Tibial artery (tissue), 4 donors: ENCODE data around the gene CD27.
A peak's percentile ranks its signal among the peaks of the same experiment; 100 is the strongest.
"Not testable (repeated sequence)": the region's sequence is repeated elsewhere in the genome, so short reads cannot be mapped to it uniquely, and the experiment has no call there.

Experiments used
- DNase-seq, 2 donors: peaks; one replicate each; pipeline ENCODE4 v3.0.0-alpha.2; 2019
- H3K27ac ChIP-seq, 2 donors: fragments of 200-600 bp; sonication (generic) in 1 of 2; 1 replicate in 1 of 2; 2 replicates in 1 of 2; pipeline ENCODE4 v1.5.1; 2018 to 2019; ENCODE audit warnings: mild to moderate bottlenecking in 1 of 2
- H3K27me3 ChIP-seq, 2 donors: fragments of 200-600 bp; sonication (generic) in 1 of 2; one replicate each; pipeline versions ENCODE4 v1.5.1 to v1.6.0; 2016 to 2019
- H3K36me3 ChIP-seq, 3 donors: fragments of 200-600 bp; sonication (generic) in 2 of 3; one replicate each; pipeline ENCODE4 v1.5.1; 2016 to 2019; ENCODE audit warnings: mild to moderate bottlenecking in 2 of 3
- H3K4me1 ChIP-seq, 4 donors: fragments of 200-600 bp; sonication (generic) in 2 of 4; 1 replicate in 3 of 4; 2 replicates in 1 of 4; pipeline ENCODE4 v1.5.1; 2016 to 2019
- H3K4me3 ChIP-seq, 2 donors: fragments of 200-600 bp; sonication (generic) in 1 of 2; 1 replicate in 1 of 2; 2 replicates in 1 of 2; pipeline ENCODE4 v1.5.1; 2018 to 2019; ENCODE audit warnings: mild to moderate bottlenecking in 2 of 2
- H3K9me3 ChIP-seq, 3 donors: fragments of 200-600 bp; sonication (generic) in 1 of 3; one replicate each; pipeline ENCODE4 v1.5.1; 2016 to 2019
- intact Hi-C: fragments of 100-400 bp; cut with DNase I; formaldehyde crosslinking; loops from one replicate; pipeline ENCODE4 v1.15.0; 2023; ENCODE audit warnings: low total_unique reads
- TF ChIP-seq, protein P1 (sequence below), 2 experiments: fragments of 200-600 bp in 1 of 2; fragments of 450-650 bp in 1 of 2; IDR thresholded peaks; one replicate each; pipeline ENCODE4 v1.5.1; 2017 to 2019; ENCODE audit warnings: antibody characterized with exemption in 2 of 2, mild to moderate bottlenecking in 1 of 2, moderate library complexity in 1 of 2

The CD27 gene

DNA sequence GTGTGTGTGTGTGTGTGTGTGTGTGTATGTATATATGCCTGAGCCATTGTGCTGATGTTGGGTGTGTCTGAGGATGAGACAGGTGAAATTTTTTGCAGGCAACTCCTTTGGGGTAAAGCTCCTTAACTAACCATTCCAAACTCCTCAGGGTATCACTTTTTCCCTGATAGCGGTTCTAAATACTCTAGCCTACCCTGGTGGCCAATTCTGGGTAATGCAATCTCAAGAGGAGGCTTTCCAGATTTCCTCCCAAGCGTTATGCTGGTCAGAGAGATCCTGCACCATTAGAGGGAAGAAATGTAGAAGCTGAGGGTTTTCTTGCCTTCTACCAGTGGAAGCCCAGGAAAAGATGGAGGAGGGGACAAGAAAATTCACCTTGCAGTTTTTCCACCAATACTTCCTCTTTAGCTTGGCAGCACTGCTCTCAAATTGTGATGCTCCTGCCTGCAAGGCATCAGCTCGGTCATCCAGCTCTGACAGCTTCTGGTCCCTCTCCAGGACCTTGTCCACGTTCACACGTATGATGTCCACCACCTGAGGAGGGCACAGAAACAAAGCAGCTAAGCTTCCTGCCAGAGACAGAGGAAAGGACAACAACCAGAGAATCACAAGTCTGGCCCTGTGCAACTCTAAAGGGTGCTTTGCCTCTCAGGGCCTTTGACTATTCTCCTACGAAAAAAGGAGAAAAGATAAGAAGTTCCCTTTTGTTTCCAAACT is 20.9 kb downstream of the CD27 start:
- no peaks in the 10 kb centered on the region for H3K27me3 ChIP-seq
- H3K4me1 ChIP-seq, result peaks cover 0 to 25% (median 18%) of the 10 kb centered on the region in 4 donors
- intact Hi-C loops, result loop anchor here (2.0 to 5.0 kb wide), 2 partner anchors 43 to 128 kb away; no protein-coding TSS in a partner anchor
- no peak overlapping the region for H3K4me3 ChIP-seq
- H3K36me3 ChIP-seq, result peaks cover 39 to 52% (median 47%) of the 10 kb centered on the region in 3 donors
- peak overlapping the region in 1 of 2 donors; percentile 30 for H3K27ac ChIP-seq
- no peaks in the 10 kb centered on the region for H3K9me3 ChIP-seq
- peak in 1 of 2 donors; percentile 64 for DNase-seq
- TF ChIP-seq, protein P1, sequence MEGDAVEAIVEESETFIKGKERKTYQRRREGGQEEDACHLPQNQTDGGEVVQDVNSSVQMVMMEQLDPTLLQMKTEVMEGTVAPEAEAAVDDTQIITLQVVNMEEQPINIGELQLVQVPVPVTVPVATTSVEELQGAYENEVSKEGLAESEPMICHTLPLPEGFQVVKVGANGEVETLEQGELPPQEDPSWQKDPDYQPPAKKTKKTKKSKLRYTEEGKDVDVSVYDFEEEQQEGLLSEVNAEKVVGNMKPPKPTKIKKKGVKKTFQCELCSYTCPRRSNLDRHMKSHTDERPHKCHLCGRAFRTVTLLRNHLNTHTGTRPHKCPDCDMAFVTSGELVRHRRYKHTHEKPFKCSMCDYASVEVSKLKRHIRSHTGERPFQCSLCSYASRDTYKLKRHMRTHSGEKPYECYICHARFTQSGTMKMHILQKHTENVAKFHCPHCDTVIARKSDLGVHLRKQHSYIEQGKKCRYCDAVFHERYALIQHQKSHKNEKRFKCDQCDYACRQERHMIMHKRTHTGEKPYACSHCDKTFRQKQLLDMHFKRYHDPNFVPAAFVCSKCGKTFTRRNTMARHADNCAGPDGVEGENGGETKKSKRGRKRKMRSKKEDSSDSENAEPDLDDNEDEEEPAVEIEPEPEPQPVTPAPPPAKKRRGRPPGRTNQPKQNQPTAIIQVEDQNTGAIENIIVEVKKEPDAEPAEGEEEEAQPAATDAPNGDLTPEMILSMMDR (IDR thresholded peaks at IDR 0.05), result peak; percentile 86 to 93

DNA sequence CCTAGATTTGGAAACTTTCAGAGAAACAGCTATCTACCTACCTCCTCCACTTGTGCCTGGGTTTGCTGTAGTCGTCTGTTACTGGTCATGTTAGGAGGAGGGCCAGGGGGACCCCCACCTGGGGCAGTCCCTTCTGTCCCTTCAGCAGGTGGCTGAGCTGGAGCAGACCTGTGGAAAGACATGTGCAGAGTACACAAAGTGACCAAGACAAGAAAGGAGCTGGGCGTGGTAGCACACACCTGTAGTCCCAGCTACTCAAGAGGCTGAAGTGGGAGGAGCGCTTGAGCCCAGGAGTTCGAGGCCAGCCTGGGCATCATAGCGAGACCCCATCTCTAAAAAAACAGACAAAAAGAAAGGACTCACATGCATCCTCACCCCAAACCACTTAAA is 21.4 kb downstream of the CD27 start:
- Histone ChIP-seq H3K36me3 (peaks cover 33 to 47% (median 42%) of the 10 kb centered on the region in 3 donors), H3K9me3 (no peaks in the 10 kb centered on the region), H3K27me3 (no peaks in the 10 kb centered on the region), H3K4me3 (no peak overlapping the region), H3K27ac (peak overlapping the region in 1 of 2 donors; percentile 30), H3K4me1 (peaks cover 0 to 27% (median 18%) of the 10 kb centered on the region in 4 donors)
- DNase-seq, result no peak
- intact Hi-C loops, result loop anchor here (5.0 kb wide), 1 partner anchor 129 kb away; no protein-coding TSS in a partner anchor
- TF ChIP-seq, protein P1 (IDR thresholded peaks at IDR 0.05), result no peak

DNA sequence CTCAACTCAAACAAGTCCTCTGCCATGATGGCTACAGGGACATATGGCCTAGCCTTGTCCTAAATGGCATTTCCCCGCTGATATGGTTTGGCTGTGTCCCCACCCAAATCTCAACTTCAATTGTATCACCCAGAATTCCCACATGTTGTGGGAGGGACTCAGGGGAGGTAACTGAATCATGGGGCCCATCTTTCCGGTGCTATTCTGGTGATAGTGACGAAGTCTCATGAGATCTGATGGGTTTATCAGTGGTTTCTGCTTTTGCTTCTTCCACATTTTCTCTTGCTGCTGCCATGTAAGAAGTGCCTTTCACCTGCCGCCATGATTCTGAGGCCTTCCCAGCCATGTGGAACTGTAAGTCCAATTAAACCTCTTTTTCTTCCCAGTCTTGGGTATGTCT is 22.0 kb downstream of the CD27 start:
- not testable (repeated sequence) for H3K9me3 ChIP-seq, H3K27me3 ChIP-seq, H3K27ac ChIP-seq, H3K4me3 ChIP-seq, DNase-seq
- Histone ChIP-seq H3K36me3 (peaks cover 29 to 41% (median 36%) of the 10 kb centered on the region in 3 donors), H3K4me1 (peaks cover 0 to 31% (median 20%) of the 10 kb centered on the region in 4 donors)
- intact Hi-C loops, result loop anchor here (5.0 kb wide), 1 partner anchor 129 kb away; no protein-coding TSS in a partner anchor

DNA sequence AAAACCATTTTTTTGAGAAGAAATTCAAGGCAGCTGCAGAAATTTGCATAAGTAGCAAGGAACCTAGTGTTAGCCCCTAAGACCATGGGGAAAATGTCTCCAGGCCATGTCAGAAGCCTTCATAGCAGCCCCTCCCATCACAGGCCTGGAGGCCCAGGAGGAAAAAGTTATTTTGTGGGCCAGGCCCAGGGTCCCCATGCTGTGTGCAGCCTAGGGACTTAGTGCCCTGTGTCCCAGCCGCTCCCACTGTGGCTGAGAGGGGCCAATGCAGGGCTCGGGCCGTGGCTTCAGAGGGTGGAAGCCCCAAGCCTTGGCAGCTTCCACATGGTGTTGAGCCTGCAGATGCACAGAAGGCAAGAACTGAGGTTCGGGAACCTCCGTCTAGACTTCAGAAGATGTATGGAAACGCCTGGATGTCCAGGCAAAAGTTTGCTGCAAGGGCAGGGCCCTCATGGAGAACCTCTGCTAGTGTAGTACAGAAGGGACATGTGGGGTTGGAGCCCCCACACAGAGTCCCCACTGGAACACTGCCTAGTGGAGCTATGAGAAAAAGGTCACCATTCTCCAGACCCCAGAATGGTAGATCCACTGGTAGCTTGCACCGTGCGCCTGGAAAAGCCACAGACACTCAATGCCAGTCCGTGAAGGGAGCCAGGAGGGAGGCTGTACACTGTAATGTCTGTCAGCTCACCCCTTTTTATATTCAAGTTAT is 23.0 kb downstream of the CD27 start:
- not testable (repeated sequence) for DNase-seq, H3K27me3 ChIP-seq, H3K4me3 ChIP-seq, H3K27ac ChIP-seq, H3K9me3 ChIP-seq
- H3K4me1 ChIP-seq, result peaks cover 0 to 31% (median 20%) of the 10 kb centered on the region in 4 donors
- intact Hi-C loops, result loop anchor here (5.0 kb wide), 1 partner anchor 130 kb away; no protein-coding TSS in a partner anchor
- peaks cover 24 to 31% (median 26%) of the 10 kb centered on the region in 3 donors for H3K36me3 ChIP-seq

DNA sequence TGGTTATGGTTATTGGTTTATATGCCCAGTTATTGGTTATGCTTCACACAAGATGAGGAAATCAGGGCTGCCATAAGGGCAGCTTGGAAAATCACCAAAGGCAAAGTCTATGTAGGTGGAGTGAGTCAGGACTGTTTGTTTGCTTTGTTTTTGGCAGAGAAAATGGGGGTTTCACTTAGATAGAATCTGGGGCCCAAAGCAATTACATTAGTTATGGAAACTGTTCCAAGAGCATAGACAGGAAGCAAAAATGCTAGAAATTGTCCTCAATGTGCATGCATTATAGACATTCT is 23.5 kb downstream of the CD27 start:
- TF ChIP-seq, protein P1 (IDR thresholded peaks at IDR 0.05), result no peak
- Histone ChIP-seq H3K27ac (no peak overlapping the region), H3K4me3 (no peak overlapping the region), H3K4me1 (peaks cover 0 to 31% (median 20%) of the 10 kb centered on the region in 4 donors), H3K36me3 (peaks cover 19 to 26% (median 21%) of the 10 kb centered on the region in 3 donors), H3K27me3 (no peaks in the 10 kb centered on the region), H3K9me3 (no peaks in the 10 kb centered on the region)
- intact Hi-C loops, result loop anchor here (5.0 kb wide), 1 partner anchor 131 kb away; no protein-coding TSS in a partner anchor
- DNase-seq, result no peak

DNA sequence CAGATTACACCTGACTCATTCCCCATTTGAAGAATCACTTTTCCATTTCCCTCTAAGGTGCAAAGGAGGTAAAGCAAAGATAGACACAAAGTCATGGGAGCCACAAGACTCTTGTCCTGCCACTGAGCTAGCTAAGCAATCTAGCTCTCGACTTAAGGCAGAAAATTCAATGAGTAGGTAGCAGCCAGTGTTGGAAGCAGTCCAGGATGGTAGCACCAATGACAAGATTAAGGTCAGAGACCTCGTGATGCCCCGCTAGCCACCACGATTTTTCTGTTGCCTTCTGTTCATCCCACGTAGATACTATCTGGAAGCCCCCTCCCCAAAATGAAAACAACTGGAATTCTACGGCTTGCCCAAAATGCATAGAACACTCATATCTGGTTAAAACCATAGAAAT is 24.3 kb downstream of the CD27 start:
- peak overlapping the region; percentile 75 to 88 for H3K4me3 ChIP-seq
- intact Hi-C loops, result loop anchor here (5.0 kb wide), 1 partner anchor 132 kb away; no protein-coding TSS in a partner anchor
- no peaks in the 10 kb centered on the region for H3K9me3 ChIP-seq
- no peaks in the 10 kb centered on the region for H3K27me3 ChIP-seq
- TF ChIP-seq, protein P1 (IDR thresholded peaks at IDR 0.05), result no peak
- DNase-seq, result no peak
- H3K27ac ChIP-seq, result peak overlapping the region in 1 of 2 donors; percentile 88
- H3K4me1 ChIP-seq, result peaks cover 0 to 31% (median 20%) of the 10 kb centered on the region in 4 donors
- H3K36me3 ChIP-seq, result peaks cover 10 to 17% (median 13%) of the 10 kb centered on the region in 3 donors
